H9 (cell line): ENCODE measurements around the gene HPGD. TPM values are rescaled to one million over a fixed set of nuclear protein-coding genes. Genes with fewer than 3 reads are reported as not detected.

Experiments used
- DNase-seq: peaks from one replicate; pipeline ENCODE4 v3.0.0-alpha.2; 2017
- H2AFZ ChIP-seq: one replicate; pipeline ENCODE4 v1.6.1; 2013; ENCODE audit warnings: mild to moderate bottlenecking, low read length, control low read depth, moderate library complexity
- H2AK5ac ChIP-seq: 2 replicates; pipeline ENCODE4 v1.6.1; 2013; ENCODE audit warnings: low read length, control low read depth, mixed read lengths; ENCODE audit not compliant: insufficient read length
- H2BK120ac ChIP-seq: one replicate; pipeline ENCODE4 v1.6.1; 2013; ENCODE audit warnings: low read depth, mild to moderate bottlenecking, low read length, control low read depth, inconsistent platforms; ENCODE audit not compliant: poor library complexity, severe bottlenecking
- H2BK12ac ChIP-seq: 2 replicates; pipeline ENCODE4 v1.6.1; 2013; ENCODE audit warnings: low read length, control low read depth, mixed read lengths, low read depth; ENCODE audit not compliant: insufficient read length
- H2BK15ac ChIP-seq: 2 replicates; pipeline ENCODE4 v1.6.1; 2013; ENCODE audit warnings: low read depth, low read length, control low read depth
- H2BK20ac ChIP-seq: one replicate; pipeline ENCODE4 v1.6.1; 2013; ENCODE audit warnings: low read depth, mild to moderate bottlenecking, low read length, control low read depth, inconsistent platforms; ENCODE audit not compliant: poor library complexity, severe bottlenecking
- H2BK5ac ChIP-seq: 2 replicates; pipeline ENCODE4 v1.6.1; 2013; ENCODE audit warnings: low read length, control low read depth, mixed read lengths; ENCODE audit not compliant: insufficient read length
- H3K14ac ChIP-seq: 2 replicates; pipeline ENCODE4 v1.6.1; 2013; ENCODE audit warnings: low read length, control low read depth; ENCODE audit not compliant: insufficient read depth
- H3K18ac ChIP-seq: 2 replicates; pipeline ENCODE4 v1.6.1; 2013; ENCODE audit warnings: low read depth, mild to moderate bottlenecking, mixed read lengths, low read length, control low read depth; ENCODE audit not compliant: insufficient read length
- H3K23ac ChIP-seq: 2 replicates; pipeline ENCODE4 v1.6.1; 2013; ENCODE audit warnings: low read length, control low read depth, mixed read lengths, low read depth; ENCODE audit not compliant: insufficient read length
- H3K23me2 ChIP-seq: 2 replicates; pipeline ENCODE4 v1.6.1; 2013; ENCODE audit warnings: low read depth, mild to moderate bottlenecking, mixed read lengths, low read length, control low read depth; ENCODE audit not compliant: insufficient read length, poor library complexity, severe bottlenecking
- H3K27ac ChIP-seq: 2 replicates; pipeline ENCODE4 v1.5.1; 2013; ENCODE audit warnings: low read length, control low read depth, mixed read lengths, low read depth; ENCODE audit not compliant: insufficient read length
- H3K27me3 ChIP-seq: 2 replicates; pipeline ENCODE4 v1.6.1; 2013; ENCODE audit warnings: low read length, control low read depth, inconsistent platforms; ENCODE audit not compliant: insufficient read depth
- H3K4ac ChIP-seq: 2 replicates; pipeline ENCODE4 v1.6.1; 2013; ENCODE audit warnings: low read depth, mild to moderate bottlenecking, control low read depth, inconsistent platforms, low read length, moderate library complexity
- H3K4me1 ChIP-seq: 2 replicates; pipeline ENCODE4 v1.6.1; 2013; ENCODE audit warnings: low read length, control low read depth, inconsistent platforms; ENCODE audit not compliant: insufficient read depth
- H3K4me2 ChIP-seq: 2 replicates; pipeline ENCODE4 v1.6.1; 2013; ENCODE audit warnings: low read length, control low read depth, mixed read lengths; ENCODE audit not compliant: insufficient read length, insufficient read depth
- H3K56ac ChIP-seq: 2 replicates; pipeline ENCODE4 v1.6.1; 2013; ENCODE audit warnings: low read depth, mild to moderate bottlenecking, mixed read lengths, low read length, control low read depth; ENCODE audit not compliant: insufficient read length
- H3K79me1 ChIP-seq: 2 replicates; pipeline ENCODE4 v1.6.1; 2013; ENCODE audit warnings: low read depth, mild to moderate bottlenecking, moderate library complexity, low read length, control low read depth, inconsistent platforms; ENCODE audit not compliant: insufficient read depth, poor library complexity, severe bottlenecking
- H3K79me2 ChIP-seq: 2 replicates; pipeline ENCODE4 v1.6.1; 2013; ENCODE audit warnings: low read length, control low read depth, inconsistent platforms; ENCODE audit not compliant: insufficient read depth
- H3K9ac ChIP-seq: 2 replicates; pipeline ENCODE4 v1.6.1; 2013; ENCODE audit warnings: low read length, control low read depth, mixed read lengths; ENCODE audit not compliant: insufficient read length; ENCODE audit errors: extremely low read depth
- H3K9me3 ChIP-seq: one replicate; pipeline ENCODE4 v1.6.1; 2013; ENCODE audit warnings: low read depth, low read length, inconsistent platforms; ENCODE audit not compliant: control insufficient read depth
- H3T11ph ChIP-seq: one replicate; pipeline ENCODE4 v1.6.1; 2013; ENCODE audit warnings: mild to moderate bottlenecking, low read length, control low read depth, inconsistent platforms
- H4K20me1 ChIP-seq: one replicate; pipeline ENCODE4 v1.6.1; 2013; ENCODE audit not compliant: control insufficient read depth, insufficient read length, insufficient read depth
- H4K5ac ChIP-seq: 2 replicates; pipeline ENCODE4 v1.6.1; 2013; ENCODE audit warnings: low read depth, mild to moderate bottlenecking, mixed read lengths, low read length, control low read depth; ENCODE audit not compliant: insufficient read length
- H4K8ac ChIP-seq: replicated peaks from 2 replicates; pipeline ENCODE4 v1.6.1; 2013; ENCODE audit warnings: low read length, control low read depth, mixed read lengths, low read depth; ENCODE audit not compliant: insufficient read length
- H4K91ac ChIP-seq: 2 replicates; pipeline ENCODE4 v1.6.1; 2013; ENCODE audit warnings: low read depth, mild to moderate bottlenecking, moderate library complexity, mixed read lengths, low read length, control low read depth; ENCODE audit not compliant: insufficient read length
- H3K27ac Mint-ChIP-seq, 3 experiments: 2 replicates in 2 of 3; 3 replicates in 1 of 3; pipeline ENCODE4 v1.8.0; 2020 to 2021; ENCODE audit warnings: mixed read lengths in 3 of 3, mild to moderate bottlenecking in 1 of 3, moderate library complexity in 1 of 3
- H3K27me3 Mint-ChIP-seq: 2 replicates; pipeline ENCODE4 v1.8.0; 2021; ENCODE audit warnings: low read depth, mild to moderate bottlenecking, moderate library complexity, mixed read lengths
- H3K36me3 Mint-ChIP-seq, 3 experiments: 2 replicates in 2 of 3; 3 replicates in 1 of 3; pipeline ENCODE4 v1.8.0; 2020 to 2021; ENCODE audit warnings: low read depth in 3 of 3, mixed read lengths in 3 of 3; ENCODE audit not compliant: insufficient read depth in 1 of 3
- H3K4me1 Mint-ChIP-seq, 2 experiments: 2 replicates each; pipeline ENCODE4 v1.8.0; 2020; ENCODE audit warnings: mixed read lengths in 2 of 2
- H3K4me3 Mint-ChIP-seq, 2 experiments: 2 replicates in 1 of 2; 3 replicates in 1 of 2; pipeline ENCODE4 v1.8.0; 2020 to 2021; ENCODE audit warnings: mild to moderate bottlenecking in 2 of 2, mixed read lengths in 2 of 2, moderate library complexity in 1 of 2
- H3K9me3 Mint-ChIP-seq, 2 experiments: 2 replicates in 1 of 2; 3 replicates in 1 of 2; pipeline ENCODE4 v1.8.0; 2020; ENCODE audit warnings: mild to moderate bottlenecking in 2 of 2, mixed read lengths in 2 of 2, moderate library complexity in 1 of 2
- CTCF ChIP-seq: fragments of 200-600 bp; sonication (generic); conservative IDR thresholded peaks from 3 replicates; pipeline ENCODE4 v1.8.0; 2021; ENCODE audit warnings: antibody characterized with exemption, mild to moderate bottlenecking
- WGBS: extraction: QIAGEN DNeasy Blood & Tissue Kit; methylation state at CpG from one replicate; pipeline ENCODE4 v1.1.7; 2013; ENCODE audit warnings: missing lambda C conversion rate, low lambda C conversion rate, mixed read lengths; ENCODE audit not compliant: insufficient read length; ENCODE audit errors: extremely low coverage; 5-methylcytosine and 5-hydroxymethylcytosine counted together
- total RNA-seq: library from RNA; stranded (reverse); gene quantifications from 2 replicates; pipeline ENCODE4 v1.2.1, GENCODE V29; 2021

The HPGD gene
- total RNA-seq, 1 experiment from 2014 or later, result 16.8 TPM

- TF ChIP-seq CTCF, result no peak
- DNase-seq, result no peak
- Histone ChIP-seq H2BK12ac (no peak overlapping the region), H3K18ac (no peak overlapping the region), H4K20me1 (no peaks in the 10 kb centered on the region), H3K79me2 (no peaks in the 10 kb centered on the region), H4K5ac (no peak overlapping the region), H3K4me1 (peaks cover 3% of the 10 kb centered on the region; the same call in 1 of the 2 replicates), H2BK15ac (no peak overlapping the region), H3K4me2 (no peak overlapping the region), H4K91ac (no peak overlapping the region), H2BK5ac (no peak overlapping the region), H3K56ac (no peak overlapping the region), H3K23me2 (no peaks in the 10 kb centered on the region), H2AFZ (no peak overlapping the region), H3K27ac (no peak overlapping the region), H4K8ac (no peak overlapping the region), H3K27me3 (no peaks in the 10 kb centered on the region), H3T11ph (no peak overlapping the region), H2AK5ac (no peak overlapping the region), H3K79me1 (no peaks in the 10 kb centered on the region), H2BK20ac (no peak overlapping the region), H3K23ac (no peak overlapping the region), H3K9ac (no peak overlapping the region), H3K4ac (no peak overlapping the region), H3K14ac (no peak overlapping the region), H2BK120ac (no peak overlapping the region), H3K9me3 (no peaks in the 10 kb centered on the region)
- Mint-ChIP-seq H3K27me3 (no peaks in the 10 kb centered on the region), H3K36me3 (no peaks in the 10 kb centered on the region), H3K27ac (no peak overlapping the region; a peak in 1 of 7 replicates), H3K4me1 (peaks cover 31 to 43% of the 10 kb centered on the region in 2 experiments), H3K4me3 (no peak overlapping the region), H3K9me3 (no peaks in the 10 kb centered on the region)
- no CpG with 5 or more reads among the region's 5 CpGs for WGBS
Measured at GRCh38 chr4:174449944-174450785, 72.1 kb downstream of the HPGD start.
